ENCODE measurements around the gene LAMA3.

Gene LAMA3

DNA sequence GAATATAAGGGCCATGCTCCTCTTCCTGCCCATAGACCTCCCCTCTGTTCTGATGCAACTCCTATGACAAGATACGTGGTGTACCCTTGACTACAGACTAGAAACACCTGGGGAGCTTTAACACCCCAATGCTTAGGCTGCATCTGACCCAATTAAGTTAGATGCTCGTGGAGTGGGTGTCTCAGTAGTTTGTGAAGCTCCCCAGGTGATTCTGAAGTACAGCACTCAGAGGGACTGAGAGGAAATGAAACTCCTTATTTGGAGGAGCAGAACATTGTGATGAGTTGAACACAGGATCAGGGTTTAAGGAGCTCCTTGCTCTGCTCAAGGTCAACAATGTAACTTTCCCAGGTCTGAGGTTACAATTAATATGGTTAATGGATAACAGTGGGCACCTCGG, 245.0 kb downstream of the LAMA3 start:
- no peak for DNase-seq (ENCODE audit: extremely low read depth, low read depth)
- H3K4me3 ChIP-seq (replicated peaks; ENCODE audit: low read depth, low read length), result no peak overlapping the region
- TF ChIP-seq CTCF (IDR thresholded peaks at IDR 0.05; ENCODE audit: low read depth, low read length, missing control alignments), result no peak

DNA sequence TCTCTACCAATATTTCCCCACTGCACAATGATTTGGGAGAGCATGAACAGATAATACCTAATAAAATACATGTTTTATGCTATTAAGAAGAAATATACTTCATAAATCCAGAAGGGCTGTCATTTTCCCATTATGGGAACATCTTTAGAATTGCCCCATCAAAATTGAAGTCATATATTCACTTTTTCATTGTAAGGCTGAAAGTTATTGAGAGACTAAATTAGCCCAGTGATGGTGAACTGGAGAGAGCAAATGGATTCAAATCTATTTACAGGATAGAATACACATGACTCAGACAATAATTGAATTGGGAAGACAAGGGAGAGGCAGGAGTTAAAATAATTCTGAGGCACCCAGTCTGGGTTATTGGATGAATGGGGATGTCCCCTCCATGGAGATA, 245.6 kb downstream of the LAMA3 start:
- no peak for DNase-seq (ENCODE audit: extremely low read depth, low read depth)
- no peak overlapping the region for H3K4me3 ChIP-seq (replicated peaks; ENCODE audit: low read depth, low read length)
- TF ChIP-seq CTCF (IDR thresholded peaks at IDR 0.05; ENCODE audit: low read depth, low read length, missing control alignments), result no peak

DNA sequence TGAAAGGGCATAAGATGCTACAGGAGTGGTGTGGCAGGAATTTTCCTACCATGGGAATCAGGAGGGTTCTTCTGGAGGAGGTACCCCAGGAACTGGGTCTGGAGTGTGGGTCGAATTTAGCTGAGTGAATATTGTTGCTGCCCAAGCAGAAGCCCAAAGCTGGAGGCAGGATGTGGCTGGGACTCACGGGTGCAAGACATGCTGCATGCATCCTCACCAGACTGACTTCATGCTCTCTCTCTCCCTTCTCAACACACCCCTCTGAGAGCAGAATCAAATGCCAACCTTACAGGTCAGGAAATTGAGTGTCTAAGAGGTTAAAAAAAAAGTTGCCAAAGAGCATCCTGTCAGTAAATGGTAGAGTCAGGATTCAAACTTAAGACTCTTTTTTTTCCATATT, 246.6 kb downstream of the LAMA3 start:
- no peak overlapping the region for H3K4me3 ChIP-seq (replicated peaks; ENCODE audit: low read depth, low read length)
- no peak for TF ChIP-seq CTCF (IDR thresholded peaks at IDR 0.05; ENCODE audit: low read depth, low read length, missing control alignments)
- DNase-seq (ENCODE audit: extremely low read depth, low read depth), result no peak

DNA sequence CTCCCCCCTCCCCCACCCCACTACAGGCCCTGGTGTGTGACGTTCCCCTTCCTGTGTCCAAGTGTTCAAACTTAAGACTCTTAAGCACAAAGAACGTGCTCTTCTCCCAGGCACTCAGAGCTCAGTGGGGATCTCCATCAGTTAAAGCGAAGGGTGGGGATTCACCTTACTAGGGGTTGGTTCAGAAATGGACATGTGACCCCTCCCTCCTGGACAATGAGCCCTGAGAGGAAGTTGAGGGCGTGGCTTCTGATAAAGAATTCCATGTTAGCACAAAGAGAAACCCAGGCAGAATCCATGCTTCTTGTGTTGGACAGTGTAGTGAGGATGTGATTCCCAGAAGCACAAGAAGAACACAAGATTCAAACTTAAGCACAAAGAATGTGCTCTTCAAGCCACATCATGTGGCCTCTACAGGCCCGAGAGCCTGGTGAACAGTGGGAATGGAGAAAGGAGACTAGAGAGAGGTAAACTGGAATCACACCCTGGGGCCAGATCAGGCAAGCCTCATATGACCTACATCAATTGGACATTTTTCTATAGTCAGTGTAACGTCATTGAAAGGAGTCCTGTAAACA, 247.2 kb downstream of the LAMA3 start:
- no peak for TF ChIP-seq CTCF (IDR thresholded peaks at IDR 0.05; ENCODE audit: low read depth, low read length, missing control alignments)
- no peak for DNase-seq (ENCODE audit: extremely low read depth, low read depth)

DNA sequence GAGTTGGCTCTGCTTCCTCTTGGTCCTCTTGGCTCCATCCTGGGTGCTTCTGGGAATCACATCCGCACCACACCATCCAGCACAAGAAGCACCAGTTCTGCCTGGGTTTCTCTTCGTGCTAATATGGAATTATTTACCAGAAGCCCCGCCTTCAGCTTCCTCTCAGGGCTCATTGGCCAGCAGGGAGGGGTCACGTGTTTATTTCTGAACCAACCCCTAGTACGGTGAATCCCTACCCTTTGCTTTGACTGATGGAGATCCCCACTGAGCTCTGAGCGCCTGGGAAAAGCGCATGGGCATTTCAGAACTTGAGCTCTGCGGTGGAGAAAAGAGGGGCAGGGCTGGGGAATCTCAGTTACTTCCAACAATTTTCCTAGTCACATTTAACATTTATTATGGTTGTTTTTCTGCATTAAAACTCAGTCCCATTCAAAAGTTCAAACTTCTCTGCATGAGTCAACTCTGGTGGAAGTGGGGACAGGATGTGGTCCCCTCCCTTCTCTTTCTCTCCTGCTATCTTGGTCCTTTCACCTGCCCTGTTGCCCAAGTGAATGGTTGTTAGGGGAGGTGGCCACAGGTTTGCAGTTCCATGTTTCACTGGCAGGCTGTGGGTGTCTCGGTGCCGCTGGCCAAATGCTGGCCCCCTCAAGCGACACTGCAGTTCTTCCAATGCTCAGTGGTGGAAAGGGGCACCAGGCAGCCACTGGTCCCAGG, 248.9 kb downstream of the LAMA3 start:
- H3K4me3 ChIP-seq (replicated peaks; ENCODE audit: low read depth, low read length), result no peak overlapping the region
- DNase-seq (ENCODE audit: extremely low read depth, low read depth), result no peak
- TF ChIP-seq CTCF (IDR thresholded peaks at IDR 0.05; ENCODE audit: low read depth, low read length, missing control alignments), result no peak

More for the DNA sequence above, 247.2 kb downstream of the LAMA3 start:
- no peak overlapping the region for H3K4me3 ChIP-seq (replicated peaks; ENCODE audit: low read depth, low read length)

- no peak overlapping the region for H3K4me3 ChIP-seq (replicated peaks; ENCODE audit: low read depth, low read length)
- DNase-seq (ENCODE audit: extremely low read depth, low read depth), result no peak
- TF ChIP-seq CTCF (IDR thresholded peaks at IDR 0.05; ENCODE audit: low read depth, low read length, missing control alignments), result no peak
These were observed 249.7 kb downstream of the LAMA3 start for GRCh38 chr18:23938901-23939341.
